MG63 (cell line): Measurements from ENCODE around the gene SLC44A4. TPM values are rescaled to one million over a fixed set of nuclear protein-coding genes. Genes with fewer than 3 reads are reported as not detected.
A peak's percentile ranks its signal among the peaks of the same experiment; 100 is the strongest.

ENCODE experiments used
- DNase-seq: peaks from one replicate; pipeline ENCODE4 v3.0.0-alpha.2; 2020
- H3K27me3 ChIP-seq: fragments of 250-450 bp; sonication (Bioruptor Pico); 2 replicates; pipeline ENCODE4 v1.5.1; 2020; ENCODE audit warnings: mild to moderate bottlenecking, moderate library complexity
- H3K36me3 ChIP-seq: fragments of 250-450 bp; sonication (Bioruptor Pico); 2 replicates; pipeline ENCODE4 v1.5.1; 2020; ENCODE audit warnings: mild to moderate bottlenecking, moderate library complexity
- H3K4me3 ChIP-seq: fragments of 250-450 bp; sonication (Bioruptor Pico); 2 replicates; pipeline ENCODE4 v1.5.1; 2020; ENCODE audit warnings: mild to moderate bottlenecking, moderate library complexity
- H3K9me3 ChIP-seq: fragments of 250-450 bp; sonication (Bioruptor Pico); 2 replicates; pipeline ENCODE4 v1.5.1; 2020; ENCODE audit warnings: mild to moderate bottlenecking, moderate library complexity
- total RNA-seq: library from RNA; depleted of rRNA; stranded (reverse); fragments of >200 nt; shearing (Covaris generic); gene quantifications from 2 replicates; pipeline ENCODE4 v1.2.3, GENCODE V29; 2014; ENCODE audit warnings: low replicate concordance

Gene SLC44A4
- total RNA-seq, 1 experiment from 2014 or later = not detected

DNA sequence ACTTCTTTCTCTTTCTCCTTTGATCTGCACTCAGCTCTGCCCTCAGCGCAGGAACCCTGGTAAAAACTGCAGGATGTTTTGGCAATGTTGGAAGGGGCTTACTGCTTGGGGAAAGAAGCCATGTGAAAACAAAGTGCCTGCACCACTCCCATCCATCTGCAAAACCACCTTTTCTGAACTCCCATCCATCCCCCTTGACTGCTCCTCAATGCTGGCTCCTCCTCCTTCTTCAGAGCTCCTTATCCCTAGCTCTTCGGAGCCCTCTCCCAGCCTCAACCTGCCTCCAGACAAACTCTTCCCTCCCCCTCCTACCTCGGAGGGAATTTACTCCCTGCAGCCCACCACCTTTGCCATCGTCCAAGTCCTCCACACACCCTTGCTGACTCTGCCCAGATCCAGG lies 27.3 kb upstream of the SLC44A4 start:
- no peak for DNase-seq

DNA sequence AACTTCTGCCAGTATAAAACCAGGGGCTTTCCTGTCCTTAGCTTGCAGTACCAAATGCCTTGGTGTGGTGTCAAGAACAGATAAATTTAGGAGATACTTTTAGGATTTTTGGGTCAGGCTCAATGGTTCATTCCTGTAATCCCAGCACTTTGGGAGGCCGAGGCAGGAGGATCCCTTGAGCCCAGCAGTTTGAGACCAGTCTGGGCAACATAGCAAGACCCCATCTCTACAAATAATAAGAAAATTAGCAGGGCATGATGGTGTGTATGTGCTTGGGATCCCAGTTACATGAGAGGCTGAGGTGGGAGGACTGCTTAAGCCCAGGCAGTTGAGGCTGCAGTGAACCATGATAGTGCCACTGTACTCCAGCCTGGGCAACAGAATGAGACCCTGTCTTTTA lies 26.2 kb upstream of the SLC44A4 start:
- no peaks in the 10 kb centered on the region for H3K9me3 ChIP-seq
- no peaks in the 10 kb centered on the region for H3K27me3 ChIP-seq
- DNase-seq = no peak
- no peaks in the 10 kb centered on the region for H3K36me3 ChIP-seq
- H3K4me3 ChIP-seq = no peak overlapping the region

More for the DNA sequence above, 27.3 kb upstream of the SLC44A4 start:
- Histone ChIP-seq H3K9me3 (no peaks in the 10 kb centered on the region), H3K36me3 (no peaks in the 10 kb centered on the region), H3K27me3 (no peaks in the 10 kb centered on the region), H3K4me3 (no peak overlapping the region)

DNA sequence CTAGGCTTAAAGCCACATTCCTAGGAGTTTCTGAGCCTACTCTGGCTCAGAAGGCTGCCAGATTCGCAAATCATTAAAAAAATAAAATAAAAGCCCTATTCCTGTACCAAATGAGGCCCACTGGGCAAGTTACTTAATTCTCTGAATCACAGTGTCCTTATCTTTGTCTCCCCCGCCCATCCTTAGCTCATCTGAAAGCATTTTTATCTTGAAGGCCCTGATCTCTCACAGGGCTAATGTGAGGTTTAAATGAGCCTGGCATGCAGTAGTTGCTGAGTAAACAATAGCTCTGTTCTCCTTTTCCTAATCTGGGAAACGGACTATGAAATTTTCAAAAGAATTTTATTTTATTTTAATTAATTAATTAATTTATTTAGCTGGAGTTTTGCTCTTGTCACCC lies 25.2 kb upstream of the SLC44A4 start:
- Histone ChIP-seq H3K4me3 (no peak overlapping the region), H3K36me3 (no peaks in the 10 kb centered on the region), H3K9me3 (no peaks in the 10 kb centered on the region), H3K27me3 (no peaks in the 10 kb centered on the region)
- DNase-seq = no peak

DNA sequence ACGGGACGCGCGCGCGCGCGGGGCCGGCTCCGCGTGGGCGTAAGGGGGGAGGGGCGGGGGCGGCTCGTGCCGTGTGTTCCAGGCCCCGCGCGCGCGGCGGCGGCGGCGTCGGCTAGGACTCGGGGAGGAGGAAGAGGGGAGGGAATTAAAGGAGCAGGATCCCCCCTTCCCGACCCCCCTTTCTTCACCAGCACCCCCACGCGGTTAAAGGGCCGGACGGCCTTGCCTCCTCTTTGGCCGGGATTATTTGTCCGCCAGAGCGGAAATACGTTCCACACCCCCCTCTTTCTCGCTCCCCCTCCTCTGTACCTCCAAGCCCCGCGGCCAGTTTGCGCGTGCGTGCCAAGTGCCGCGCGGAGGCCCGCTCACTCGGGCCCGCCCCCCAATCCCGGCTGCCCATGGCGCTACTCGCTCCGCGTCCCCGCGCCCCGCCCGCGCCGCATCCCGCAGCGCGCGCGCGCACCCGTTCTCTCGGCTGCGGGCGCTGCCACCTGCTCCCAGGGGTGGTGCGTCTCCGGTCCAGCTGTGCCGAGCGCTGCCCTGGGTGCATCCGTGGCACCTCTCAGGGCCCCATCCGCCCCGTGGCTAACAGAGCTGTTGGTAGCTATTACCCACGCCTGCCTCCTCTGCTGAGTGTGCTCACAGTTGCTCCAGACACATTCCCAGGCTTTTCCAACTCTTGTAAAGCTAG lies 23.3 kb upstream of the SLC44A4 start, which contains the start of gene ZBTB12:
ZBTB12 (minus strand) TSS at position 134 of the 691 bp plus-strand sequence. CDS start 781 bp downstream, outside the sequence.
- peak; percentile 90 for DNase-seq
- Histone ChIP-seq H3K36me3 (peaks cover 2% of the 10 kb centered on the region; the same call in 1 of the 2 replicates), H3K9me3 (no peaks in the 10 kb centered on the region), H3K27me3 (no peaks in the 10 kb centered on the region), H3K4me3 (peak within 1 kb of the TSS; percentile 47)

DNA sequence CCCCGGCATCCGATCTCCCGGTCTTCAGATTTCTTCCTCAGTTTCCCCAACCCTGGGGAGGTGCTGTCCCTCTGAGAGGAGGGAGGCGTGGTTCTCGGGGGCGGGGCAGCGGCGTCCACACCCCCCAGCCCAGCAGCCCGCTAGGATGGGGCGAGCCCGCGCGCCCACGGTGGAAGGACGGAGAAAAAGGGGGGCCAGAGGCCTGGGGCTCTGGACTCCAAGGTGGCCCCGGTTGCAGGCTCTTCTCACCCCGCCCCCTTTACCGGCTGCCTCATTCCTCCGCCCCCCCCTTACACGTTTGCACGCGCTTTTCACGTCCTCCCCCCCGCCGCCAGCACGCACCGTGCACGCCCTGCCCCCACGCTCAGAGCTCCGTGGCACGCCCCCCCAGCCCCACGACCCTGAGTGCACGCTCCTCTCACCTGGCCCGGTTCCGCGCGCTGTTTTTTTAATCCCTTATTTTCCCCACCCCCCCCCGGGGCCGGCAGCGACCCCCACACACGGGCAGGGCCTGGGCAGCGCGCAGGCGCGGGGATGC lies 22.7 kb upstream of the SLC44A4 start:
- H3K27me3 ChIP-seq = no peaks in the 10 kb centered on the region
- peak; percentile 58 for DNase-seq
- H3K9me3 ChIP-seq = no peaks in the 10 kb centered on the region
- H3K4me3 ChIP-seq = peak overlapping the region; percentile 47
- peaks cover 2% of the 10 kb centered on the region; the same call in 1 of the 2 replicates for H3K36me3 ChIP-seq

DNA sequence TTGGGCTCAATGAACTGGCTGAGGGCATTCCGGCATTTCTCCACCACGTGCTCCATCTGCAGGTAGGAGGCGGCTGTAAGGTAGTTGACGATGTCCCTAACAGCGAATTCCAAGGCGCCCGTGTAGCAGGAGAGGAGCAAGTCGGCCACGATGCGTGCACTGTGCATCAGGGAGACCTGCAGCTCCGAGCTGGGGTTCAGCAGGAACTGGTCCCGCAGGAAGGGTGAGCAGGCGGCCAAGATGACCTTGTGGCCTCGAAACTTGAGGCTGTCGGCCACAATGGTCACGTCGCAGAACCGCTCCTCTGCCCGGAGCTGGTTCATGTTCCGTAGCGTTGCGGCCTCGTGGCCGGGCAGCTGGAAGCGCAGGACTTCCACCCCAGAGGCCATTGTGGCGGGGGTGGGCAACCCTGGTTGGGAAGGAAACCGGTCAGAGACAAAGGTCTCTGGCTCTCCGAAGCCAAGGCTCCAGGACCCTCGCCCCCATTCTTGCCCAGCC lies 22.2 kb upstream of the SLC44A4 start:
- no peak for DNase-seq
- H3K4me3 ChIP-seq = peak overlapping the region; percentile 47
- H3K9me3 ChIP-seq = no peaks in the 10 kb centered on the region

DNA sequence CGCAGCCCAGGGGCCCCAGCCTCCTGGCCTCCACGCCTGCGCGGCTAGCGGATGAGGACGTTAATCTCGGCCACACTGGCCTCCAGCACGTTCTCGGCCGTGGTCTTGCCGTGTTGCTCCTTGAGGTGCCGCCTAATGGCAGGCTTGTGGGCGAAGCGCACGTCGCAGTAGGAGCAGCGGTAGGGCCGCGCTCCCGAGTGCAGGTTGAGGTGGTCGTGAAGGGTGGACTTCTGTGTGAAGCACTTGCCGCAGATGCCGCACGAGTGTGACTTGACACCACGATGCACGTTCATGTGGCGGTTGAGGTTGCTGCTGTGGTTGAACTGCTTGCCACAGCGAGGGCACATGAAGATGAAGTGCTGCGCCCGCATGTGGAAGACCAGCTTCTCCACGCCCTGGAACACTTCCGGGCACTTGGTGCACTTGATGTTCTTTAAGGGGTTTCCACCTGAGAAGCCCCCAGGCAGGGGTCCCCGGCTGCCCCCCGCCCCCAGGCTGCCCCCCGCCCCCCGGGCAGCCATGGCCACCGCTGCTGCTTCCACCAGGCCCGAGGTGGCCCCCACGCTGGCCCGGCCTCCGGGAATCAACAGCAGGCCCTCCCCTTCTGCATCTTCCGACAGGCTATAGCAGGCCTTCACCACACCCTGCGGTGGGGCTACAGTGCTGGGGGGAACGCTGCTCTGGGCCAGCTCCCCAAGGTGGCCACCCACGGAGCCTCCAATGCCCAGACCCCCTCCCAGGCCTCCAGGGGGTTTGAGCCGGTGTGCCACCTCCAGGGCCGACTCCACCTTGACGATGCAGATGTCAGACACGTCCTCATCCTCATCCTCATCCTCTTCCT lies 21.3 kb upstream of the SLC44A4 start:
- Histone ChIP-seq H3K36me3 (peaks cover 2% of the 10 kb centered on the region; the same call in 1 of the 2 replicates), H3K9me3 (no peaks in the 10 kb centered on the region), H3K27me3 (no peaks in the 10 kb centered on the region), H3K4me3 (no peak overlapping the region)
- no peak for DNase-seq

More for the DNA sequence above, 22.2 kb upstream of the SLC44A4 start:
- H3K36me3 ChIP-seq = peaks cover 2% of the 10 kb centered on the region; the same call in 1 of the 2 replicates
- H3K27me3 ChIP-seq = no peaks in the 10 kb centered on the region

DNA sequence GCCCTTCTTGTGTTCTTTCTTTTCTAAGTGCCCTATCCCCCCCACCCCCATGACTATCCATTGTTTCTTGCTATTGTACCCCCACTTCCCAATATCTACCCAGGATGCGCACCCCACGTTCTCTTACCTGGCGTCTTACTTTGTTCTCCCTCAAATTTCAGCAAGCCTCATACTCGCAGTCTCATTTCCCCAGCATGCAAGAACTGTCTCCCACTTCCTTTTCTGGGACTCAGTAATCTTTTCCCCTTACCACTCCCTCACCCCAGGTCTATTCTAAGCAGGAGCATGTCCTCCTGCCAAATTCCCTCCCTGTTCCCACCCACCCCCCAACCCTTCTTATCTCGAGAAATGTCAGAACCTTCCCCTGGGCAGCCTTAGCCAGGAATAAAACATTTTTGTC lies 20.4 kb upstream of the SLC44A4 start:
- Histone ChIP-seq H3K9me3 (no peaks in the 10 kb centered on the region), H3K4me3 (no peak overlapping the region)

DNA sequence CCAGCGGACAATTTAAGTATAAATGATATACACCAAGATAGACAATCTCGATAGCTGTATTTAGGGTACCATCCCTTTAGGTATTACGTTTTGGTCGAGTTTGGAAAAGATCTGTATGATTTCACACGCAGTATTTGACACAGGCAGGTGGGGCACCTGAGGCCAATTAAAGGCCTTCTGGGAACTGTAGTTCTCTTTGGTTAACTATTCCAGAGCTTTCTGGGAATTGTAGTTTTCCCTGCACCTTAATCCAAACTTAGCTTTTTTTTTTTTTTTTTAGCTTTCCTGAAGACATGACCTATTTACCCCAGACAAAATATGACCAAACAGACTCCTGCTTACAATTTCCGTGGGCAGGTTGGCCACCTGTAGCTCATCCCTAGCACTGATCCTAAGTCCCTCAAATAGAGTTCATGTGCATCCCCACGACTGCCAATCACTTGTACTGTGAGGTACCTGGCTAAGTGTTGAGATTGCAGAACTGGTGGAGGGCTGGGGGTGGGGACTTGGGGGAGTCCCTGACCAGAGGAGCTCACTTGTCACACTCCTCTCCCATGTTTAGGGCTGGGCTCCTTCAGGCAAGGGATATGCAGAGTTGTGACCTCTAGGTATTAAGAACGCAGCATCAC lies 19.7 kb upstream of the SLC44A4 start:
- Histone ChIP-seq H3K4me3 (peak overlapping the region; percentile 73), H3K36me3 (peaks cover 2% of the 10 kb centered on the region; the same call in 1 of the 2 replicates), H3K27me3 (no peaks in the 10 kb centered on the region), H3K9me3 (no peaks in the 10 kb centered on the region)
- DNase-seq = no peak

More for the DNA sequence above, 20.4 kb upstream of the SLC44A4 start:
- DNase-seq = no peak
- H3K36me3 ChIP-seq = peaks cover 2% of the 10 kb centered on the region; the same call in 1 of the 2 replicates
- no peaks in the 10 kb centered on the region for H3K27me3 ChIP-seq

DNA sequence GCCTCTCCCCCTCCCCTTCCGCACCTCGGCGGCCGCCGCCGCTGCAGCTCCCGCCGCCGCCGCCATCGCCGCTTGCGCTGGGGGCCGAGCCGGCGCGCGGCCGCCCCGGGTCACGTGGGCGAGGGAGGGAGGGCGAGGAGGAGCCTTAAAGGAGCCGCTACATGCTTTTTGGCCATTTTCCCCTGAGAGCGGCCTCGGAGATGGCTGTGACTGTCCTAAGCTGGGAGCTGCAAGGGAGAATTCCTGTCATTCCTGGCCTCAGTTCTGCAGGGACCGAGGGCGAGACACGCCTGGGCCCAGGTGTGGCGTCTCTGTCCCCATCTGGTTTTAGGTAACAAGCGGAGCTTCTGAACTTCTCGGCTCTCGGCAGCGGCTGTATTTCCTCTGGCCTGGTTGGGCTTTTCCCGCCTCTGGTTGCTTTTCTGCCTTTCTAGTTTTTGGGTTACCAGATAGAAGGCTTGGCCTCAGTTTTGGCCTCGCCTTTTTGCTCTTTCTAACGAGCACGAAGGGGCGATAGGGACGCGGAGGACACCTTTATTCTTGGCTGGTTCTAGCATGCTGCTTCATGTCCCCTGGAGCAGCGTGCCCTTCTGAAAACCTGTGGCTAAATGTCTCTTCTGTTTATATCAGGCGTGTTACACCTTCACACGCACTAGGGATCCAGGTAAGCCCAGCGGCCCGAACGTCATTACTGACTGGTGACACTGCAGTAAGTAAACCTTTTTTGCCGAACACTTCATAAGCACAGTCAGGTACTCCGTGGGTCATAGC lies 19.0 kb upstream of the SLC44A4 start, which contains the start of gene EHMT2:
EHMT2 (minus strand) TSS at position 87 of the 771 bp plus-strand sequence; CDS start at position 66, 21 bp downstream.
- H3K27me3 ChIP-seq = no peaks in the 10 kb centered on the region
- H3K4me3 ChIP-seq = peak within 1 kb of the TSS; percentile 73
- H3K9me3 ChIP-seq = no peaks in the 10 kb centered on the region
- H3K36me3 ChIP-seq = peaks cover 6% of the 10 kb centered on the region; the same call in 1 of the 2 replicates
- DNase-seq = peak; percentile 79

DNA sequence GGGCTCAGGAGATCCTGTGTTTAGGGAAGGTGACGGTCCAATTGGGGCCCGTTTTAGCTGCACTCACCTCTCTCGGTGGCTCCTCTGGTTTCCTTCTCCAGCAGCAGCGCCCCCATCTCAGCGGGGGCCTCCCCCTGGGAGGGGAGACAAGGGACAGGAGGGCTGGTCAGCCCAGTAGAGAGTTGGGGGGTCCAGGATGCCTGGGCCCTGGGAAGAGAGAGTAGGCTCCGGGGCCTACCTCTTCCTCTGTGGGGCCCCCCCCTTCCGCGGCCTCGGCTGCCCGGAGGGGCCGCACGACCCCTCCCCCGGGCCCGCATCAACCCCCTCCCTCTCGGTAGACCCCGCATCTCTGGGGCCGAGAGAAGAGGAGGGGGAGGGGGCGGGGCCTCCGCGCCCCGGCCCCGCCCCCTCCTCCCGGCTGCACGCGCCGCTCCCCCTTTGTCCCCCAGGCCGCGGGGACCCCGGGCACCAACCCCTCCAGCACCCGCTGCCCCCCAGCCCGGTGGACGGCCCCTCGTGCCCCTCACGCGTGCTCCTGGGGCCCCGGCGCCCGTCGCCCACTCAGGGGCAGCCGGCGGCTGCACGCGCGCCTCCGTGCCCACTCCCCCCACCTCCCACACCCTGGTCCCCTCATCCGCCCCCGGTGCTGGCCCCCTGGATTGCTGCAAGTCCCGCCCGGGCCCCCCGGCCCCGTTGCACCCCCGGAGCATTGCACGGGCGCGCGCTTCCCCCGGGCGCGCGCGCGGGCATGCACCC lies 18.2 kb upstream of the SLC44A4 start:
- no peaks in the 10 kb centered on the region for H3K9me3 ChIP-seq
- peak overlapping the region; percentile 73 for H3K4me3 ChIP-seq
- peaks cover 6% of the 10 kb centered on the region; the same call in 1 of the 2 replicates for H3K36me3 ChIP-seq
- DNase-seq = no peak
- no peaks in the 10 kb centered on the region for H3K27me3 ChIP-seq

DNA sequence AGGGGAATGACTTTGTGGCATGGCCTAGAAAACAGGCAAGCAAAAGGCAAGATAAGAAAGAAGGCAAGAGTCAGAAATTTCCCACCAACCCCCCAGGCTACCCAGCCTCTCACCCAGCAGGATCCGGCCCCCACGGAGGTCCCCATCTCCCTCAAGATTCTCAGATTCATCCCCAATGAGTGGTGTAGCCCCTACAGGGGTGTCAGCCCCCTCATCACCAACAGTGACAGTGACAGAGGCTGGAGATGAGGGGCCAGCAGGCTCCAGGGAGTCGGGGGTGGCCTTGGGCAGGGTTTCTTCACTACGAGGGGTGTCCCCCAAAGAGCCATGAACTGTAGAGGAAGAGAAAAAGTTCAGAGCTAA lies 17.7 kb upstream of the SLC44A4 start:
- H3K27me3 ChIP-seq = no peaks in the 10 kb centered on the region
- peaks cover 6% of the 10 kb centered on the region for H3K36me3 ChIP-seq
- H3K4me3 ChIP-seq = peak overlapping the region; percentile 73
- H3K9me3 ChIP-seq = no peaks in the 10 kb centered on the region
- DNase-seq = no peak

DNA sequence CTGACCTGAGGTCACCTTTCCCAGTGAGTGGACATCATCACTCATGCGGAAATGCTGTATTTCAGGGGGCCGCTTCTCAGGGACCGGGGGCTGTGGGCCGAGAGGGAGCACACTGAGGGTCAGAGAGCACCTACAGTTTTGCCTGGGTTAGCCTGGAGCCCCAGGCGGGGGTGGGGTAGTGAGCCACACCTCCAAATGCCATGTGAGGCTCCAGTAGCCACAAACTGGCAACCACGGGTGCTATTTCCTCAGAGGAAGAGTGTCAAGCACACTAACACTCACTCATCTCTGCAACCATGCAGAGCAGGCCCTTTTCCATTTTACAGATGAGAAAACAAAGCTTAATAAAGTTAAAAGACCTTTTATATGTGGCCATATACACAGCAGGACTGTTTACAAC lies 14.0 kb upstream of the SLC44A4 start:
- Histone ChIP-seq H3K9me3 (no peaks in the 10 kb centered on the region), H3K4me3 (no peak overlapping the region), H3K36me3 (peaks cover 8% of the 10 kb centered on the region), H3K27me3 (no peaks in the 10 kb centered on the region)
- DNase-seq = no peak

DNA sequence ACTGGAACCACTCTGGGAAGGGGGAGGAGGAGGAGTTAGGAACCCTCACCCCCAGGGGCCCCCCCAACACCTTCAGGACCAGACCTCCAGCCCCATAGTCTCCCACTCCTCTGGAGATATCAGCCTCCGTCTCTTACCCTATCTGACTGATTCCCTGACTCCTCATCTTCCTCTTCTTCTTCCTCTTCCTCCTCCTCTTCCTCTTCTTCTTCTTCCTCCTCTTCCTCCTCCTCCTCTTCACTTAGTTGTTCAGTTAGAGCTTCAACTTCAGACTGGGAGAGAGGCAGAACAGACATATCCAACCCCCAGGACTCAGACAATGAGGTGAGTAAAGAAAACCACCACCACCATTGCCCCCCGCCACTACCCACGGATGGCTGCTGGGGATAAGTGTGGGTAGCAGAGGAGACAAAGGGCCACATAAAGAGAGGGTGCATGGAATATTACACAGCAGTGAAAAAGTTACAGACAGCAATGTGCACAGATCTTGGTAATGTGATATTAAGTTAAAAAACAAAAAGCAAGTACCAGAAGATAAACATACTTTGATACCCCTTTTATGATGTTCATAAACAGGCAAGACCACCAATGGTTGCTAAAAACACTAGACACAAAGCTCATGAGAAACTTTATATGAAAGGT lies 10.7 kb upstream of the SLC44A4 start:
- peaks cover 8% of the 10 kb centered on the region for H3K36me3 ChIP-seq

More for the DNA sequence above, 10.7 kb upstream of the SLC44A4 start:
- Histone ChIP-seq H3K27me3 (no peaks in the 10 kb centered on the region), H3K4me3 (no peak overlapping the region), H3K9me3 (no peaks in the 10 kb centered on the region)
- DNase-seq = no peak
